ENCODE results near the gene INHBB.

DNA sequence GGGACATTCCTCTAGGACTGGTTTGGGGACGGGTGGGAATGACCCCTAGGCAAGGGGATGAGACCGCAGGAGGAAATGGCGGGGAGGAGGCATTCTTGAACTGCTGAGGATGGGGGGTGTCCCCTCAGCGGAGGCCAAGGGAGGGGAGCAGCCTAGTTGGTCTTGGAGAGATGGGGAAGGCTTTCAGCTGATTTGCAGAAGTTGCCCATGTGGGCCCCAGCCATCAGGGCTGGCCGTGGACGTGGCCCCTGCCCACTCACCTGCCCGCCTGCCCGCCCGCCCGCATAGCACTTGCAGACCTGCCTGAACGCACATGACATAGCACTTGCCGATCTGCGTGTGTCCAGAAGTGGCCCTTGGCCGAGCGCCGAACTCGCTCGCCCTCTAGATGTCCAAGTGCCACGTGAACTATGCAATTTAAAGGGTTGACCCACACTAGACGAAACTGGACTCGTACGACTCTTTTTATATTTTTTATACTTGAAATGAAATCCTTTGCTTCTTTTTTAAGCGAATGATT lies 4.9 kb downstream of the INHBB start:
- TF ChIP-seq, protein P1, sequence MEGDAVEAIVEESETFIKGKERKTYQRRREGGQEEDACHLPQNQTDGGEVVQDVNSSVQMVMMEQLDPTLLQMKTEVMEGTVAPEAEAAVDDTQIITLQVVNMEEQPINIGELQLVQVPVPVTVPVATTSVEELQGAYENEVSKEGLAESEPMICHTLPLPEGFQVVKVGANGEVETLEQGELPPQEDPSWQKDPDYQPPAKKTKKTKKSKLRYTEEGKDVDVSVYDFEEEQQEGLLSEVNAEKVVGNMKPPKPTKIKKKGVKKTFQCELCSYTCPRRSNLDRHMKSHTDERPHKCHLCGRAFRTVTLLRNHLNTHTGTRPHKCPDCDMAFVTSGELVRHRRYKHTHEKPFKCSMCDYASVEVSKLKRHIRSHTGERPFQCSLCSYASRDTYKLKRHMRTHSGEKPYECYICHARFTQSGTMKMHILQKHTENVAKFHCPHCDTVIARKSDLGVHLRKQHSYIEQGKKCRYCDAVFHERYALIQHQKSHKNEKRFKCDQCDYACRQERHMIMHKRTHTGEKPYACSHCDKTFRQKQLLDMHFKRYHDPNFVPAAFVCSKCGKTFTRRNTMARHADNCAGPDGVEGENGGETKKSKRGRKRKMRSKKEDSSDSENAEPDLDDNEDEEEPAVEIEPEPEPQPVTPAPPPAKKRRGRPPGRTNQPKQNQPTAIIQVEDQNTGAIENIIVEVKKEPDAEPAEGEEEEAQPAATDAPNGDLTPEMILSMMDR (IDR thresholded peaks at IDR 0.05): no peak
- TF ChIP-seq POLR2A (IDR thresholded peaks at IDR 0.05): no peak
- TF ChIP-seq POLR2AphosphoS5 (IDR thresholded peaks at IDR 0.05): no peak
- TF ChIP-seq EP300 (IDR thresholded peaks at IDR 0.05): peak in 1 of 4 donors; percentile 29
